Measurements from ENCODE around the gene SDS. TPM values are rescaled to one million over a fixed set of nuclear protein-coding genes. Genes with fewer than 3 reads are reported as not detected.

SDS gene
- total and polyA plus RNA-seq, 2 of the 13 experiments (the other 11 are each of a cell fraction or from before 2014, with no cell fraction given) = not detected

DNA sequence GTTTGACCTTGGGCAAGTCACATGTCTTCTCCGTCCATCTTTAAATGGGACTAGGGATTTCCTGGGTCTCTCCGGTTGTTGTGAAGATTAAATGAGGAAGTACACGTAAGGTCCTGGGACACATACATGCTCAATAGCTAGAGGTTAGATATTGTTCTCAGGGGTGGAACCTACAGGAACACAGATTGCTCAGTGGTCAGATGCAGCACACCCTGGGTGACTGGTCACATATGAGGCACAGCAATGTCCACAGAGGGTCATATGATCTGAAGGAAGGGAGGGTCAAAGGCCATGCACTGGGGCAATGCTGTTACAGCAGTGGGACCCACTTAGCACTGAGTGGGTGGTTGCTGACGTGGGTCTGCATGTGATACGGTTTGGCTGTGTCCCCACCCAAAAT, 57.3 kb downstream of the SDS start (continued):
- no peak for TF ChIP-seq MAF1 (CRISPR knock-in tag; IDR thresholded peaks at IDR 0.05; ENCODE audit: borderline replicate concordance)
- TF ChIP-seq NR3C1 (CRISPR knock-in tag; IDR thresholded peaks at IDR 0.05) = no peak

DNA sequence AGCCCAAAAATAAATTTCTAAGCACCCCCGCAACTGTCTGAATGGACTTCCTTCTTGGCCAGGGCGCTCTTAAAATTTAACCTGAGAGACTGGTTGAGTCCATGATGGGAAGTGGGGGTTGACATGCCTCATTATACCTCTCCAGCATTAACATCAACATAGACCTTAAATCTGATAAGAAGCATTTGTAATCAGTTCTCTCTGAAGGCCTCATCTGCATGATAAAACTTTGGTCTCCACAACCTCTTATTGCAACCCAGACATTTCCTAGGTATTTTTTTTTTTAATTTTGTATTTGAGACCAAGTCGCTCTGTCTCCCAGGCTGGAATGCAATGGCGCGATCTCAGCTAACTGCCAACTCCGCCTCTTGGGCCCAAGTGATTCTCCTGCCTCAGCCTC, 58.4 kb downstream of the SDS start:
- no peak overlapping the region for H3K9ac ChIP-seq (ENCODE audit: insufficient read depth, low read depth, low read length)
- ChIA-PET POLR2A (no interaction called here), CTCF (ENCODE audit: low intra/inter-chr PET ratio, low total read pairs) (no interaction called here)
- H3K4me1 ChIP-seq (ENCODE audit: insufficient read depth, low read length) = 0 out of 2 replicates have a peak, but pooled peaks cover 13% of the 10 kb centered on the region
- DNase-seq (ENCODE audit: low spot score) (no peak), FAIRE-seq (no peak), ATAC-seq (no peak)
- intact Hi-C loops (cut with micrococcal nuclease; ENCODE audit: unreplicated experiment) = no loop called here
- no peak for TF ChIP-seq MEIS2 (CRISPR knock-in tag; IDR thresholded peaks at IDR 0.05)
- TF ChIP-seq ZNF446 (CRISPR knock-in tag; IDR thresholded peaks at IDR 0.05) = no peak
- TF ChIP-seq HOXA9 (CRISPR knock-in tag; IDR thresholded peaks at IDR 0.05; ENCODE audit: borderline replicate concordance) = no peak
- no peak for TF ChIP-seq ZBTB7A (CRISPR knock-in tag; IDR thresholded peaks at IDR 0.05)
- no peak for TF ChIP-seq YEATS2 (CRISPR knock-in tag; IDR thresholded peaks at IDR 0.05; ENCODE audit: borderline replicate concordance)
- TF ChIP-seq, protein P1, sequence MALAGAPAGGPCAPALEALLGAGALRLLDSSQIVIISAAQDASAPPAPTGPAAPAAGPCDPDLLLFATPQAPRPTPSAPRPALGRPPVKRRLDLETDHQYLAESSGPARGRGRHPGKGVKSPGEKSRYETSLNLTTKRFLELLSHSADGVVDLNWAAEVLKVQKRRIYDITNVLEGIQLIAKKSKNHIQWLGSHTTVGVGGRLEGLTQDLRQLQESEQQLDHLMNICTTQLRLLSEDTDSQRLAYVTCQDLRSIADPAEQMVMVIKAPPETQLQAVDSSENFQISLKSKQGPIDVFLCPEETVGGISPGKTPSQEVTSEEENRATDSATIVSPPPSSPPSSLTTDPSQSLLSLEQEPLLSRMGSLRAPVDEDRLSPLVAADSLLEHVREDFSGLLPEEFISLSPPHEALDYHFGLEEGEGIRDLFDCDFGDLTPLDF (CRISPR knock-in tag; IDR thresholded peaks at IDR 0.05) = no peak
- TF ChIP-seq CC2D1A (CRISPR knock-in tag; IDR thresholded peaks at IDR 0.05) = no peak
- TF ChIP-seq, protein P2, sequence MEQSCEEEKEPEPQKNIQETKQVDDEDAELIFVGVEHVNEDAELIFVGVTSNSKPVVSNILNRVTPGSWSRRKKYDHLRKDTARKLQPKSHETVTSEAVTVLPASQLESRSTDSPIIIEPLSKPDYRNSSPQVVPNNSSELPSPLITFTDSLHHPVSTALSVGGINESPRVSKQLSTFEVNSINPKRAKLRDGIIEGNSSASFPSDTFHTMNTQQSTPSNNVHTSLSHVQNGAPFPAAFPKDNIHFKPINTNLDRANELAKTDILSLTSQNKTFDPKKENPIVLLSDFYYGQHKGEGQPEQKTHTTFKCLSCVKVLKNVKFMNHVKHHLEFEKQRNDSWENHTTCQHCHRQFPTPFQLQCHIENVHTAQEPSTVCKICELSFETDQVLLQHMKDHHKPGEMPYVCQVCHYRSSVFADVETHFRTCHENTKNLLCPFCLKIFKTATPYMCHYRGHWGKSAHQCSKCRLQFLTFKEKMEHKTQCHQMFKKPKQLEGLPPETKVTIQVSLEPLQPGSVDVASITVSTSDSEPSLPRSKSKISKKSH (CRISPR knock-in tag; IDR thresholded peaks at IDR 0.05; ENCODE audit: borderline replicate concordance) = no peak
- TF ChIP-seq ATF7-NPFF (CRISPR knock-in tag; IDR thresholded peaks at IDR 0.05; ENCODE audit: low read depth) = no peak
- no peak for TF ChIP-seq SP1 (IDR thresholded peaks at IDR 0.05)
- TF ChIP-seq SP1 (CRISPR knock-in tag; IDR thresholded peaks at IDR 0.05) = no peak
- no peak for TF ChIP-seq ZNF10 (CRISPR knock-in tag; IDR thresholded peaks at IDR 0.05; ENCODE audit: borderline replicate concordance, low read depth)
- TF ChIP-seq PAF1 (CRISPR knock-in tag; IDR thresholded peaks at IDR 0.05) = no peak
- no peak for TF ChIP-seq NFIB (CRISPR knock-in tag; IDR thresholded peaks at IDR 0.05; ENCODE audit: borderline replicate concordance)
- no peak for TF ChIP-seq RBM39 (IDR thresholded peaks at IDR 0.05; ENCODE audit: low read depth, low read length, poor library complexity, severe bottlenecking)
- in situ Hi-C loops (cut with HindIII; ENCODE audit: extremely low pct_ligation_motif_present, low pct_unique_long_range_greater_than_20kb) = no loop called here
- H2AFZ ChIP-seq (ENCODE audit: low read length) = no peak overlapping the region
- WGBS (ENCODE audit: low lambda C conversion rate) = 95% methylated on average over 6 of the region's 6 CpGs
- peaks cover 6 to 16% of the 10 kb centered on the region in 2 experiments; a peak in 4 of 5 replicates for H3K27me3 ChIP-seq (ENCODE audit: control insufficient read depth in 1 of 2, insufficient read depth in 2 of 2, low read length in 2 of 2)
- H3K36me3 ChIP-seq (replicated peaks in 1 of 2; ENCODE audit: control insufficient read depth in 1 of 2, insufficient read depth in 2 of 2, low read length in 2 of 2) = no peaks in the 10 kb centered on the region
- no peak overlapping the region for H3K27ac ChIP-seq (ENCODE audit: extremely low read length, insufficient read depth, low read length)
- H3K9me3 ChIP-seq (ENCODE audit: low read length) = no peaks in the 10 kb centered on the region
- no peak overlapping the region for H3K4me3 ChIP-seq (replicated peaks in 1 of 3; ENCODE audit: insufficient read depth in 1 of 3, low read depth in 2 of 3, low read length in 3 of 3)
- H4K20me1 ChIP-seq (ENCODE audit: insufficient read depth, low read length) = no peaks in the 10 kb centered on the region
- no peaks in the 10 kb centered on the region for H3K79me2 ChIP-seq (ENCODE audit: insufficient read depth, low read length)
- no TSS peak for BruUV-seq (replicated peaks)
- no peak overlapping the region for H3K4me2 ChIP-seq (ENCODE audit: low read depth, low read length)
